OCI-LY3 (cell line): ENCODE data around the gene NR2F1-AS1.

Experiments used
- H2AFZ ChIP-seq: fragments of 200-600, 300-600 bp; shearing (Covaris generic); 2 replicates; pipeline ENCODE4 v1.6.0; 2014; ENCODE audit warnings: antibody characterized with exemption, low read depth, low read length
- H3K27ac ChIP-seq: fragments of 200-600, 300-600 bp; sonication (generic); 2 replicates; pipeline ENCODE4 v1.5.1; 2014; ENCODE audit warnings: mild to moderate bottlenecking, low read length, moderate library complexity, mixed read lengths
- H3K27me3 ChIP-seq: fragments of 200-600, 300-600 bp; sonication (generic); 2 replicates; pipeline ENCODE4 v1.6.1; 2014; ENCODE audit warnings: low read depth, low read length, mixed read lengths
- H3K36me3 ChIP-seq: fragments of 200-600, 300-600 bp; sonication (generic); replicated peaks from 2 replicates; pipeline ENCODE3; 2014; ENCODE audit warnings: low read depth, low read length, mixed read lengths
- H3K4me1 ChIP-seq: fragments of 300-600, 200-600 bp; sonication (generic); 2 replicates; pipeline ENCODE4 v1.6.1; 2014; ENCODE audit warnings: low read length, mixed read lengths
- H3K4me2 ChIP-seq: fragments of 200-600, 300-600 bp; sonication (generic); 2 replicates; pipeline ENCODE4 v1.6.1; 2014; ENCODE audit warnings: low read length, mixed read lengths
- H3K4me3 ChIP-seq: fragments of 300-600, 200-600 bp; sonication (generic); 2 replicates; pipeline ENCODE4 v1.5.1; 2014; ENCODE audit warnings: antibody characterized with exemption, mild to moderate bottlenecking, low read length, moderate library complexity
- H3K79me2 ChIP-seq: fragments of 300-600, 200-600 bp; shearing (Covaris generic); 2 replicates; pipeline ENCODE4 v1.6.1; 2014; ENCODE audit warnings: mild to moderate bottlenecking, low read length, mixed read lengths
- H3K9ac ChIP-seq: fragments of 300-600, 200-600 bp; shearing (Covaris generic); 2 replicates; pipeline ENCODE4 v1.6.0; 2014; ENCODE audit warnings: mild to moderate bottlenecking, low read length, moderate library complexity
- H3K9me3 ChIP-seq: fragments of 200-600, 300-600 bp; shearing (Covaris generic); 2 replicates; pipeline ENCODE4 v1.6.1; 2014; ENCODE audit warnings: low read length, mixed read lengths; ENCODE audit not compliant: insufficient read depth
- H4K20me1 ChIP-seq: fragments of 200-600, 300-600 bp; sonication (generic); 2 replicates; pipeline ENCODE4 v1.6.1; 2016; ENCODE audit warnings: low read length, mixed read lengths; ENCODE audit not compliant: insufficient read depth
- CTCF ChIP-seq: fragments of 200-600, 300-600 bp; sonication (generic); IDR thresholded peaks from 2 replicates; pipeline ENCODE4 v1.5.1; 2014; ENCODE audit warnings: antibody characterized with exemption, low read length, low read depth
- EZH2phosphoT487 ChIP-seq: fragments of 200-600 bp; shearing (Covaris generic); IDR thresholded peaks from 2 replicates; pipeline ENCODE4 v1.6.1; 2018; ENCODE audit warnings: antibody characterized with exemption, mixed run types, low read depth

Gene NR2F1-AS1

GRCh38 chr5:93582167-93582462 is 1.1 kb upstream of the NR2F1-AS1 start:
- Histone ChIP-seq H3K9me3 (no peaks in the 10 kb centered on the region), H3K9ac (peak overlapping the region; percentile 63), H3K4me1 (peaks cover 6% of the 10 kb centered on the region; the same call in 1 of the 2 replicates), H3K4me3 (peak overlapping the region; percentile 88), H4K20me1 (no peaks in the 10 kb centered on the region), H3K4me2 (peak overlapping the region; percentile 94), H3K36me3 (no peaks in the 10 kb centered on the region), H3K27ac (no peak overlapping the region), H3K27me3 (0 out of 2 replicates have a peak, but pooled peaks cover 3% of the 10 kb centered on the region), H2AFZ (peak overlapping the region; percentile 77), H3K79me2 (no peaks in the 10 kb centered on the region)
- TF ChIP-seq CTCF (no peak), EZH2phosphoT487 (no peak)

- no peaks in the 10 kb centered on the region for H3K9me3 ChIP-seq
- H3K4me2 ChIP-seq, result no peak overlapping the region
- H3K27me3 ChIP-seq, result no peaks in the 10 kb centered on the region
- no peaks in the 10 kb centered on the region for H4K20me1 ChIP-seq
- H3K9ac ChIP-seq, result no peak overlapping the region
- H3K79me2 ChIP-seq, result no peaks in the 10 kb centered on the region
- H3K36me3 ChIP-seq, result no peaks in the 10 kb centered on the region
- no peak for TF ChIP-seq CTCF
- no peak for TF ChIP-seq EZH2phosphoT487
- no peak overlapping the region for H3K4me3 ChIP-seq
- H3K27ac ChIP-seq, result no peak overlapping the region
- H2AFZ ChIP-seq, result no peak overlapping the region
- no peaks in the 10 kb centered on the region for H3K4me1 ChIP-seq
Observed at GRCh38 chr5:93580063-93580926, 724 bp downstream of the NR2F1-AS1 start.

GRCh38 chr5:93579692-93580062 is 1.3 kb downstream of the NR2F1-AS1 start:
- H3K36me3 ChIP-seq, result no peaks in the 10 kb centered on the region
- no peak overlapping the region for H3K9ac ChIP-seq
- no peak overlapping the region for H3K4me2 ChIP-seq
- H3K4me3 ChIP-seq, result no peak overlapping the region
- no peaks in the 10 kb centered on the region for H3K9me3 ChIP-seq
- no peak overlapping the region for H3K27ac ChIP-seq
- H3K27me3 ChIP-seq, result no peaks in the 10 kb centered on the region
- no peak overlapping the region for H2AFZ ChIP-seq
- no peaks in the 10 kb centered on the region for H4K20me1 ChIP-seq
- no peaks in the 10 kb centered on the region for H3K79me2 ChIP-seq
- TF ChIP-seq CTCF (no peak), EZH2phosphoT487 (no peak)
- H3K4me1 ChIP-seq, result no peaks in the 10 kb centered on the region

GRCh38 chr5:93578813-93579691 is 2.0 kb downstream of the NR2F1-AS1 start:
- no peak for TF ChIP-seq CTCF
- TF ChIP-seq EZH2phosphoT487, result no peak
- Histone ChIP-seq H3K9ac (no peak overlapping the region), H3K79me2 (no peaks in the 10 kb centered on the region), H3K4me3 (no peak overlapping the region), H3K27me3 (no peaks in the 10 kb centered on the region), H3K4me1 (no peaks in the 10 kb centered on the region), H3K9me3 (no peaks in the 10 kb centered on the region), H4K20me1 (no peaks in the 10 kb centered on the region), H2AFZ (no peak overlapping the region), H3K36me3 (no peaks in the 10 kb centered on the region), H3K4me2 (no peak overlapping the region), H3K27ac (no peak overlapping the region)
